PC-3 (cell line): ENCODE data around the gene CDKL2. TPM values are rescaled to one million over a fixed set of nuclear protein-coding genes. Genes with fewer than 3 reads are reported as not detected.

ENCODE experiments used
- ATAC-seq: fragments of 200-7000 bp; cut with Tn5 transposase; 2 replicates; pipeline ENCODE4 v1.9.1; 2020; ENCODE audit warnings: mild to moderate bottlenecking, moderate library complexity
- BruUV-seq: library from RNA; stranded (reverse); fragments of 400-500 nt; replicated peaks from 2 replicates; lab custom pipeline; 2021; lab: Mats Ljungman, UMichigan
- CTCF ChIA-PET: fragments of 300-600 bp; sonication (Branson Sonifier 250); formaldehyde crosslinking; loops from one replicate; lab custom pipeline; 2022; ENCODE audit warnings: antibody characterized with exemption; lab: Charles Lee
- POLR2A ChIA-PET: fragments of 300-600 bp; sonication (Branson Sonifier 250); formaldehyde crosslinking; loops from one replicate; lab custom pipeline; 2022; ENCODE audit warnings: antibody characterized with exemption; ENCODE audit not compliant: unreplicated experiment; lab: Charles Lee
- DNase-seq: peaks from one replicate; pipeline ENCODE4 v3.0.0-alpha.2; 2015
- H2AFZ ChIP-seq: fragments of 300-600 bp; sonication (generic); 2 replicates; pipeline ENCODE4 v1.6.0; 2016; ENCODE audit warnings: antibody characterized with exemption, low read length
- H3F3A ChIP-seq: fragments of 300-600 bp; sonication (generic); one replicate; pipeline ENCODE4 v1.6.0; 2017; ENCODE audit warnings: antibody characterized with exemption, low read length, control low read depth, mild to moderate bottlenecking; ENCODE audit not compliant: unreplicated experiment
- H3K27ac ChIP-seq: fragments of 300-600 bp; sonication (generic); 2 replicates; pipeline ENCODE4 v1.5.1; 2016; ENCODE audit warnings: mild to moderate bottlenecking, low read length
- H3K27me3 ChIP-seq: fragments of 300-600 bp; sonication (generic); 2 replicates; pipeline ENCODE4 v1.6.1; 2016; ENCODE audit warnings: low read length, mixed read lengths
- H3K36me3 ChIP-seq: fragments of 300-600 bp; sonication (generic); 2 replicates; pipeline ENCODE4 v1.6.1; 2016; ENCODE audit warnings: low read depth, mixed run types, low read length, mixed read lengths
- H3K4me1 ChIP-seq: fragments of 300-600 bp; sonication (generic); 2 replicates; pipeline ENCODE4 v1.5.1; 2016; ENCODE audit warnings: low read length; ENCODE audit not compliant: insufficient read depth
- H3K4me2 ChIP-seq: fragments of 300-600 bp; sonication (generic); 2 replicates; pipeline ENCODE4 v1.6.0; 2016; ENCODE audit warnings: low read length
- H3K4me3 ChIP-seq: fragments of 300-600 bp; sonication (generic); 2 replicates; pipeline ENCODE4 v1.5.1; 2016; ENCODE audit warnings: mild to moderate bottlenecking, low read length, mixed read lengths
- H3K79me2 ChIP-seq: fragments of 300-600 bp; sonication (generic); 2 replicates; pipeline ENCODE4 v1.6.1; 2017; ENCODE audit warnings: low read length, mixed read lengths
- H3K9ac ChIP-seq: fragments of 300-600 bp; sonication (generic); 2 replicates; pipeline ENCODE4 v1.6.0; 2016; ENCODE audit warnings: mild to moderate bottlenecking, low read length
- H3K9me2 ChIP-seq: fragments of 300-600 bp; sonication (generic); replicated peaks from 2 replicates; pipeline ENCODE4 v1.6.1; 2016; ENCODE audit warnings: mixed run types, low read length, mixed read lengths
- H3K9me3 ChIP-seq: fragments of 300-600 bp; sonication (generic); 2 replicates; pipeline ENCODE4 v1.6.1; 2016; ENCODE audit warnings: low read length, mixed read lengths
- H4K20me1 ChIP-seq: fragments of 300-600 bp; sonication (generic); 2 replicates; pipeline ENCODE4 v1.6.1; 2016; ENCODE audit warnings: low read length, mixed read lengths
- EZH2 ChIP-seq: fragments of 300-600 bp; sonication (generic); IDR thresholded peaks from one replicate; pipeline ENCODE4 v1.6.1; 2017; ENCODE audit warnings: antibody characterized with exemption, mild to moderate bottlenecking, low read length; ENCODE audit not compliant: unreplicated experiment
- EZH2phosphoT487 ChIP-seq: fragments of 300-600 bp; sonication (generic); IDR thresholded peaks from 2 replicates; pipeline ENCODE4 v1.6.1; 2018; ENCODE audit warnings: mild to moderate bottlenecking, antibody characterized with exemption, low read length, borderline replicate concordance
- intact Hi-C: fragments of 100-400 bp; cut with micrococcal nuclease; formaldehyde crosslinking; loops from 2 replicates; pipeline ENCODE4 v1.9.0; 2023
- total RNA-seq: library from RNA; depleted of rRNA; stranded (reverse); fragments of >200 nt; gene quantifications from 2 replicates; pipeline ENCODE4 v1.2.3, GENCODE V29; 2014
- TF ChIP-seq, protein P1 (sequence below): fragments of 300-600 bp; sonication (generic); conservative IDR thresholded peaks from 2 replicates; pipeline ENCODE4 v1.5.1; 2017; ENCODE audit warnings: antibody characterized with exemption, low read depth, mild to moderate bottlenecking, low read length

The CDKL2 gene
- total RNA-seq, 1 experiment from 2014 or later = 0.55 TPM

DNA sequence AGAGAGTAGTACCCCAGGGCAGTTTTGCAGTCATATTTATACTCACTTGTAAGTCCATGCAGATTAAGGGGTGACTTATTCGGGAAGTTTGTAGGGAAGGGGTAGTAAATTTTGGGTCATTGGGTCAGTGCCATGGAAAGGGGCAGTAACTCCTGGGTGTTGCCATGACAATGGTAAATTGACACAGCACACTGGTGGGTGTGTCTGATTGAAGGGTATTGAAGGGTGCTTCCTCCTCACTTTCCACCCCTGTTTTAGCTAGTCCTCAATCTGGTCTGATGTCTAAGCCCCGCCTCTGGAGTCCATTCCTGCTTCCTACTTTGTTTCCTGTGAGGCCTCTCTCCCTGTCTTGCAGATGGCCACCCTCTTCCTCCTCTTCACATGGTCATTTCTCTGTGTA, 62.6 kb downstream of the CDKL2 start:
- no peaks in the 10 kb centered on the region for H3K79me2 ChIP-seq
- H3K9me2 ChIP-seq = no peaks in the 10 kb centered on the region
- ChIA-PET POLR2A (no interaction called here), CTCF (no interaction called here)
- no TSS peak for BruUV-seq
- H3K36me3 ChIP-seq = no peaks in the 10 kb centered on the region
- no peak overlapping the region for H2AFZ ChIP-seq
- no peak overlapping the region for H3K27ac ChIP-seq
- intact Hi-C loops = no loop called here
- no peaks in the 10 kb centered on the region for H3K27me3 ChIP-seq
- no peak for TF ChIP-seq EZH2
- TF ChIP-seq EZH2phosphoT487 = no peak
- TF ChIP-seq, protein P1, sequence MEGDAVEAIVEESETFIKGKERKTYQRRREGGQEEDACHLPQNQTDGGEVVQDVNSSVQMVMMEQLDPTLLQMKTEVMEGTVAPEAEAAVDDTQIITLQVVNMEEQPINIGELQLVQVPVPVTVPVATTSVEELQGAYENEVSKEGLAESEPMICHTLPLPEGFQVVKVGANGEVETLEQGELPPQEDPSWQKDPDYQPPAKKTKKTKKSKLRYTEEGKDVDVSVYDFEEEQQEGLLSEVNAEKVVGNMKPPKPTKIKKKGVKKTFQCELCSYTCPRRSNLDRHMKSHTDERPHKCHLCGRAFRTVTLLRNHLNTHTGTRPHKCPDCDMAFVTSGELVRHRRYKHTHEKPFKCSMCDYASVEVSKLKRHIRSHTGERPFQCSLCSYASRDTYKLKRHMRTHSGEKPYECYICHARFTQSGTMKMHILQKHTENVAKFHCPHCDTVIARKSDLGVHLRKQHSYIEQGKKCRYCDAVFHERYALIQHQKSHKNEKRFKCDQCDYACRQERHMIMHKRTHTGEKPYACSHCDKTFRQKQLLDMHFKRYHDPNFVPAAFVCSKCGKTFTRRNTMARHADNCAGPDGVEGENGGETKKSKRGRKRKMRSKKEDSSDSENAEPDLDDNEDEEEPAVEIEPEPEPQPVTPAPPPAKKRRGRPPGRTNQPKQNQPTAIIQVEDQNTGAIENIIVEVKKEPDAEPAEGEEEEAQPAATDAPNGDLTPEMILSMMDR = no peak
- no peak for ATAC-seq
- H3F3A ChIP-seq = no peaks in the 10 kb centered on the region
- H4K20me1 ChIP-seq = no peaks in the 10 kb centered on the region
- no peaks in the 10 kb centered on the region for H3K4me1 ChIP-seq
- no peak overlapping the region for H3K4me3 ChIP-seq
- H3K4me2 ChIP-seq = no peak overlapping the region
- no peaks in the 10 kb centered on the region for H3K9me3 ChIP-seq
- no peak for DNase-seq
- no peak overlapping the region for H3K9ac ChIP-seq

DNA sequence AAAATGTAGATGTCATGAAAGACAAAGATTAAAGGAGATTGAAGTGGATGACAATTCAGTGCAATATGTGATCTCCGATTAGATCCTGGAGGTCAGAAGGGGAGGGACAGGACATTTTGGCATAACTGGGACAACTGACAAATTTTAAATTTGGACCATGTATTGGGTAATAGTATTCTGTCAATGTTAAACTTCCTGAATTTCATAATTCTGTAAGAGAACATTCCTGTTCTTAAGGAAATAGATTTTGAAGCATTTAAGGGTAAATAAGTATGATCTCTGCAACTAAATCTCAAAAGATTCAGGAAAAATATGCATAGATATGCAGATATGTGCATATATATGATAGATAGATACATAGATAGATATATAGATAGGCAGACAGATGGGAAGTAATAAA, 63.4 kb downstream of the CDKL2 start:
- BruUV-seq = no TSS peak
- POLR2A ChIA-PET = no interaction called here
- Histone ChIP-seq H3K27me3 (no peaks in the 10 kb centered on the region), H3K4me3 (no peak overlapping the region), H4K20me1 (no peaks in the 10 kb centered on the region), H3K4me2 (no peak overlapping the region), H3K9me3 (no peaks in the 10 kb centered on the region), H3K79me2 (no peaks in the 10 kb centered on the region), H3K9me2 (no peaks in the 10 kb centered on the region), H2AFZ (no peak overlapping the region), H3K9ac (no peak overlapping the region), H3K27ac (no peak overlapping the region), H3K36me3 (no peaks in the 10 kb centered on the region), H3F3A (no peaks in the 10 kb centered on the region), H3K4me1 (no peaks in the 10 kb centered on the region)
- intact Hi-C loops = no loop called here
- DNase-seq = no peak
- TF ChIP-seq, protein P1 = no peak
- TF ChIP-seq EZH2 = no peak
- TF ChIP-seq EZH2phosphoT487 = no peak
- CTCF ChIA-PET = no interaction called here
- no peak for ATAC-seq

DNA sequence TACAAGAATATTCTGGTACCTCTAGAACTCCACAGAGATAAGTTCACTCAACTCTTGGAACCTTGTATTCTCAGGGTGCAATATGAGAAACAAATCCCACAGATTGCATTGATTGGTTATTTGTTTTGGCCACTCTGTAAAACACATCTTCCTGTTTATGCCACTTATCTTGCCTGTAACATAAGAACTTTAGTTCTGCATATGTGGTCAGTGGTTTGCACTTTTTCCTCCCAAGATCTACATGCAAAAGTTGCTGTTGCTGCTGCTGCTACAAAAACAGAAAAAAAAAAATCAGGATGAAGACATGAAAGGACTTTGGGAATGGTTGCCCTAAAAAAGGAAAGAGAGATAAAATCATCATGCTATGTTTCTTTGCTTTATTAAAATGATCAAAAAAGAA, 64.8 kb downstream of the CDKL2 start:
- Histone ChIP-seq H2AFZ (no peak overlapping the region), H3K79me2 (no peaks in the 10 kb centered on the region), H3K36me3 (no peaks in the 10 kb centered on the region), H3K9ac (no peak overlapping the region), H3K27me3 (no peaks in the 10 kb centered on the region), H3F3A (no peaks in the 10 kb centered on the region), H4K20me1 (no peaks in the 10 kb centered on the region), H3K9me2 (no peaks in the 10 kb centered on the region), H3K4me1 (no peaks in the 10 kb centered on the region), H3K9me3 (no peaks in the 10 kb centered on the region), H3K4me2 (no peak overlapping the region), H3K27ac (no peak overlapping the region), H3K4me3 (no peak overlapping the region)
- ChIA-PET POLR2A (no interaction called here), CTCF (no interaction called here)
- no TSS peak for BruUV-seq
- TF ChIP-seq, protein P1 = no peak
- TF ChIP-seq EZH2phosphoT487 (no peak), EZH2 (no peak)
- intact Hi-C loops = no loop called here
- DNase-seq = no peak
- ATAC-seq = no peak
